ENCODE results near the gene ACTR3. TPM values are rescaled to one million over a fixed set of nuclear protein-coding genes. Genes with fewer than 3 reads are reported as not detected.

The ACTR3 gene
- total and polyA plus RNA-seq, 2 of the 8 experiments (the other 6 are each of a cell fraction or from before 2014, with no cell fraction given) = 51.7 to 184 TPM

DNA sequence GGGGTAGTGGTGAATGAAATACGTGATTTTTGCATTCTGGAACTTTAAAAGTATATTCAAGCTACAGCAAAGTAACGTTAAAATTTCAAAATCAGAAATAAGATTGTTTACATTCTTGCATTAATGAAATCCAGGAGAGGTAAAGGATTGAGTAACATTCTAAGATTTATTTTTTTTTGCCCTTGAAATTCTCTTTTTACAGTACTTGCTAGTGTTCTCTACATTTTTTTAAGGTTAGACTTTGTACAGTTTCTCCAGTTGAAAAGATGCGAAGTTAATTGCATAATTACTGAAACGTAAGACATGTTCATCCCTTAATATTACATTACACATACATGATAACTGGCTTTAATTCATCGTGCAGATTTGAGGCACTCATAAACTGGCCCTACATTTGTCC lies 74.5 kb downstream of the ACTR3 start:
- H3K79me1 ChIP-seq (ENCODE audit: low read depth, low read length) = no peaks in the 10 kb centered on the region
- no peak overlapping the region for H2BK20ac ChIP-seq (ENCODE audit: low read length)
- H3K4me3 ChIP-seq (ENCODE audit: extremely low read depth in 1 of 4, insufficient read depth in 2 of 4, low read depth in 3 of 4, low read length in 4 of 4) = no peak overlapping the region
- POLR2A ChIA-PET (ENCODE audit: partially characterized antibody) = interaction anchor here (0.7 kb wide), 1 partner anchor 133 kb away, joined by 3 read pairs; no protein-coding TSS in a partner anchor
- H3K9me3 ChIP-seq (ENCODE audit: insufficient read depth in 2 of 2, low read depth in 1 of 2, low read length in 1 of 2) = no peaks in the 10 kb centered on the region
- H4K91ac ChIP-seq (replicated peaks; ENCODE audit: insufficient read length, low read length) = no peak overlapping the region
- H3K4me1 ChIP-seq (replicated peaks in 1 of 4; ENCODE audit: control insufficient read depth in 3 of 4, insufficient read depth in 4 of 4, low read length in 3 of 4) = no peaks in the 10 kb centered on the region
- no peak overlapping the region for H3K27ac ChIP-seq (ENCODE audit: low read depth, low read length)
- H3K18ac ChIP-seq (ENCODE audit: extremely low read depth, low read length) = no peak overlapping the region
- no peaks in the 10 kb centered on the region for H3K79me2 ChIP-seq (ENCODE audit: control insufficient read depth in 1 of 2, insufficient read depth in 2 of 2, low read length in 2 of 2)
- H2BK5ac ChIP-seq (ENCODE audit: low read depth, low read length) = no peak overlapping the region
- no peaks in the 10 kb centered on the region for H3K36me3 ChIP-seq (ENCODE audit: control insufficient read depth in 2 of 4, insufficient read depth in 4 of 4, low read length in 3 of 4)
- no peaks in the 10 kb centered on the region for H3K27me3 ChIP-seq (replicated peaks in 1 of 4; ENCODE audit: control insufficient read depth in 3 of 4, extremely low read depth in 1 of 4, insufficient read depth in 3 of 4, low read length in 3 of 4)
- H2AK5ac ChIP-seq (ENCODE audit: low read depth, low read length) = no peak overlapping the region
- no peak overlapping the region for H3K23ac ChIP-seq (ENCODE audit: insufficient read length)
- CTCF ChIA-PET (ENCODE audit: partially characterized antibody) = interaction anchor here (0.8 to 2.9 kb wide), 5 partner anchors 13 to 87 kb away, joined by 3 to 14 read pairs (median 3); no protein-coding TSS in a partner anchor
- TF ChIP-seq SIX5 (IDR thresholded peaks at IDR 0.05; ENCODE audit: low read depth, low read length) (no peak), PHF8 (conservative IDR thresholded peaks at IDR 0.05; ENCODE audit: low read depth, low read length) (no peak), SIN3A (conservative IDR thresholded peaks at IDR 0.05 in 1 of 2, IDR thresholded peaks at IDR 0.05 in 1 of 2; ENCODE audit: low read depth in 1 of 2, low read length in 2 of 2) (no peak), ASH2L (IDR thresholded peaks at IDR 0.05; ENCODE audit: low read length) (no peak), CREB1 (IDR thresholded peaks at IDR 0.05) (no peak), GABPA (IDR thresholded peaks at IDR 0.05; ENCODE audit: borderline replicate concordance, insufficient read depth, low read length) (no peak), HDAC6 (IDR thresholded peaks at IDR 0.05; ENCODE audit: low read depth, low read length) (no peak), POLR2AphosphoS5 (IDR thresholded peaks at IDR 0.05; ENCODE audit: low read depth, low read length) (no peak), CBX8 (IDR thresholded peaks at IDR 0.05; ENCODE audit: borderline replicate concordance, low read depth, low read length) (no peak), YY1 (IDR thresholded peaks at IDR 0.05; ENCODE audit: low read depth, low read length) (no peak), EZH2 (IDR thresholded peaks at IDR 0.05; ENCODE audit: low read depth, low read length, severe bottlenecking) (no peak), SAP30 (IDR thresholded peaks at IDR 0.05; ENCODE audit: insufficient read depth, insufficient replicate concordance, low read length) (no peak), TBP (IDR thresholded peaks at IDR 0.05; ENCODE audit: low read depth, low read length) (no peak), EGR1 (IDR thresholded peaks at IDR 0.05; ENCODE audit: borderline replicate concordance, low read depth, low read length) (no peak)
- TF ChIP-seq, protein P1, sequence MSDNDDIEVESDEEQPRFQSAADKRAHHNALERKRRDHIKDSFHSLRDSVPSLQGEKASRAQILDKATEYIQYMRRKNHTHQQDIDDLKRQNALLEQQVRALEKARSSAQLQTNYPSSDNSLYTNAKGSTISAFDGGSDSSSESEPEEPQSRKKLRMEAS (IDR thresholded peaks at IDR 0.05) = no peak
- no peak overlapping the region for H3K14ac ChIP-seq (ENCODE audit: insufficient read length)
- no peak overlapping the region for H3K4me2 ChIP-seq (ENCODE audit: insufficient read depth in 1 of 2, low read depth in 2 of 2, low read length in 2 of 2)
- no peaks in the 10 kb centered on the region for H3K23me2 ChIP-seq (ENCODE audit: low read depth, low read length)
- no peak overlapping the region for H3K56ac ChIP-seq (replicated peaks; ENCODE audit: insufficient read length, low read depth, low read length)
- no peak overlapping the region for H2BK120ac ChIP-seq (replicated peaks; ENCODE audit: low read depth, low read length)
- no peak overlapping the region for H2AFZ ChIP-seq (ENCODE audit: low read length)
- no peak overlapping the region for H3K9ac ChIP-seq (replicated peaks in 1 of 4; ENCODE audit: extremely low read depth in 1 of 4, low read depth in 3 of 4, low read length in 3 of 4)
- FAIRE-seq (no peak), DNase-seq (ENCODE audit: low read depth in 1 of 2, low spot score in 2 of 2) (no peak)
- H3K4ac ChIP-seq (replicated peaks; ENCODE audit: insufficient read length, low read depth, low read length) = no peak overlapping the region
- H2BK12ac ChIP-seq (ENCODE audit: low read depth, low read length) = no peak overlapping the region
- 90% methylated on average over 5 of the region's 5 CpGs; no CpG with 5 or more reads in 1 of the 2 experiments for WGBS, 2 experiments (ENCODE audit: extremely low coverage in 1 of 2, insufficient coverage in 1 of 2, insufficient read length in 1 of 2, insufficient replicate concordance in 2 of 2, low coverage in 1 of 2, low lambda C conversion rate in 2 of 2, missing lambda C conversion rate in 1 of 2)
- no peak overlapping the region for H2BK15ac ChIP-seq (ENCODE audit: low read length)
- no peak overlapping the region for H4K5ac ChIP-seq (ENCODE audit: insufficient read length, low read depth, low read length)
- no peak overlapping the region for H4K8ac ChIP-seq (ENCODE audit: extremely low read depth, insufficient read depth, low read length)
- no peaks in the 10 kb centered on the region for H4K20me1 ChIP-seq (replicated peaks in 1 of 2; ENCODE audit: control insufficient read depth in 1 of 2, insufficient read depth in 2 of 2, low read length in 2 of 2)
